ENCODE data around the gene BNC1.
"Not testable (repeated sequence)": the region's sequence is repeated elsewhere in the genome, so short reads cannot be mapped to it uniquely, and the experiment has no call there.

The BNC1 gene

DNA sequence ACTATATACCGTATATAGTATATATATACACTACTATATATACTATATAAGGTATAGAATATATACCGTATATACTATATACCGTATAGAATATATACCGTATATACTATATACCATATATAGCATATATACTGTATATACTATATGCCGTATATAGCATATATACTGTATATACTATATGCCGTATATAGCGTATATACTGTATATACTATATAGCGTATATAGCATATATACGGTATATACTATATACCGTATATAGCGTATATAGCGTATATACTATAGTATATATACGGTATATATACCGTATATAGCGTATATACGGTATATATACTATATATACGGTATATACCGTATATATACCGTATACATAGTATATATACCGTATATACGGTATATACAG, 54.2 kb downstream of the BNC1 start:
- DNase-seq: no peak

DNA sequence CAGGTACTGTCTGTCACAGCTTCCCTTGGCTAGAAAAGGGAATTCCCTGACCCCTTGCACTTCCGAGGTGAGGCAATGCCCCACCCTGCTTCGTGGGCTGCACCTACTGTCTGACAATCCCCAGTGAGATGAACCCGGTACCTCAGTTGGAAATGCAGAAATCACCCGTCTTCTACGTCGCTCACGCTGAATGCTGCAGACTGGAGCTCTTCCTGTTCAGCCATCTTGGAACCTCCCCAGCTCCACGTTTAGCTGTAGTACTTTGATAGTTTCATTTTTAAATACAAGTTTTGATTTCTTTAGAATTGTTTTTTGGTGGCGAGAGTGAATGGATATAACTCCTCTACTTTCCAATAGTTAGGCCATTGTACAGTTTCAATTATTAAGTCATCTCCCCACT, 59.0 kb downstream of the BNC1 start:
- no peak for DNase-seq

- not testable (repeated sequence) for DNase-seq
Measured at GRCh38 chr15:83221781-83222180, 62.7 kb downstream of the BNC1 start.

GRCh38 chr15:83219026-83219425, 65.4 kb downstream of the BNC1 start:
- no peak for DNase-seq

GRCh38 chr15:83215306-83215705, 69.2 kb downstream of the BNC1 start:
- no peak for DNase-seq

DNA sequence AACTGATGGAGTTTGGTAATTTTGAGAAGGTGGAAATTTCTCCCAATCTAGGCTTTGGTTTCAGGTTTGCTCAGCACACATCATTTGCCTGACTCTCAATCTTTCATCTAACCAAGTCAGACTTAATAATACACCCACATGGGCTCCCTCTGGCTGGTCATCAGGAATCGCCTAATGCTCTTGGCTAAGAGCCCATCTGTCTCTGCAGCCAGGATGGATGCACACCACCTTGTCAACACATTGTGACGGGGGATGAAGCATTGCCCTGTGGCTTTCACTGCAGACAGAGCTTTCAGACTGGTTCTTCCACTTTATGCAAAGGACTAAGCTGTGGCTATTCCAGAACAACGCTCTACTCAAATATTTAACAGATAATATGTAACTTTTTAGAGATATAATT, 73.8 kb downstream of the BNC1 start:
- DNase-seq: no peak

- DNase-seq: no peak
Measured at GRCh38 chr15:83209333-83209732, 75.1 kb downstream of the BNC1 start.

GRCh38 chr15:83208367-83208661, 76.2 kb downstream of the BNC1 start:
- no peak for DNase-seq

DNA sequence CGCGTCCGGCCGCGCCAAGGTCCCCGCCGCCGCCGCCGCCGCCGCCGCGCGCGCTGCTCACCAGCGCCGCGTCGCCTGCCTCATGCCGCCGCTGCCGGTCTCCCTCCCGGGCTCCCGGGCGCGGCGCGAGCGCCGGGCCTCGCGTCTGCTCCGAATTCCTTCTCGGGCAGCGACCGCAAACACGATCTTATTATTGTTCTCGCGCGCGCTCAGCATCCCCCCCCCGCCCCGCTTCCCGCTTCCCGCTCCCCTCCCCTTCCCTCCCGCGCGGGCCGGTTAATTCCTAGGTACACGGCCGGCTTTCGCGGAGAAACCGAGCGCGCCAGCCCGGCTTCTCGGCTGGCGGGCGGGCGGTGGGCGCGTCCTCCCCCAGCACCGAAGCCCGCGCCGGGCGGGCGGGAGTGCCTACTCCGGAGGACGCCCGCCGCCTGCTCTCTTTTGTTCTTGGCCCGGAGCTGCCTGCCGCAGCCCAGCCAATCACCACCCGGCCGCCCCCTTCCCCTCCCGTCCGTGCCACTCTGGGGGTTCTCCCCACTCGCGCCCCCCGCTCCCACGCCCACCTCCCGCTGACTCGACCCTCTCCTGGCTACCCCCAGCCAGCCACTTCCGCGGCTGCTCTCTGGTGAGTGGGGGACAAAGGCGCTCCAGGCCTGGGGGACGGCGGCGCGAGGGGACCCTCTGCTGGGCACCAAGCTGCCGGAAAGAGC, 76.7 kb downstream of the BNC1 start, which contains the start of gene HDGFL3:
HDGFL3 (minus strand) TSS at position 164 of the 707 bp plus-strand sequence. CDS start 409 bp downstream, outside the sequence.
- peak; percentile 88 for DNase-seq

DNA sequence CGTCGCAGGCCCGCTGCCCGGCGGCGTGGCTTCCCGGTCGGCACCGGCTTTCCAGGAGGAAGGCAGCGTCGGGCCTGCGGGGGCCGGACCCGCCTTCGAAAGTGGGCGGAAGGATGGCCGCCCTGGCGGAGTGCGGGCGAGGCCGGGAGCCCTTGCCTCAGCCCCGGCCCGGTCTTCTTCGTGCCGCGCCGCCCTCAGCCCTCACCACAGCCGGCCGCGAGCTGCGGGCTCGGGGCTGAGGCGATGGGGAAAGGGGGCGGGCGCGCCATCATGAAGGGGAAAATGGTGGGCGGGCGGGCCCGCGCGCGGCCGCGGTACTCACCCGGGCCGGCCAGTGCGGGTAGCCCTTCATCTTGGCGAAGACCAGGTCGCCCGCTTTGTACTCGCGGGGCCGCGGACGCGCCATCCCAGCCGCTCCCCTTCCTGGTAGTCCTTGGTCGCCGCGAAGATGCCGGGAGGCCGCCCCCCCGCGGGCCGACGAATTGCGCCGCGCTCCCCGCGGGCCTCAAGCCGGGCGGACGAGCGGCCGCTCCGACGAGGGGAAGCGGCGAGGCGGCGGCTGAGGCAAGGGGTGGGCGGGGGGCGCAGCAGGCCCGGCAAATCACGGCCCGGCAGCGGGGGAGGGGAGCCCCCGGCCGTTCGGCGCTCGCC, 77.3 kb downstream of the BNC1 start:
- DNase-seq: peak; percentile 76

GRCh38 chr15:83206526-83207008, 77.9 kb downstream of the BNC1 start:
- DNase-seq: peak; percentile 77

Data from right forelimb (tissue), 1 donor.